Measurements from ENCODE around the gene ELL2. TPM values are rescaled to one million over a fixed set of nuclear protein-coding genes. Genes with fewer than 3 reads are reported as not detected.

ELL2 gene
- total and polyA plus RNA-seq, 2 of the 13 experiments (the other 11 are each of a cell fraction or from before 2014, with no cell fraction given), result 78.9 to 97.1 TPM

- TF ChIP-seq LBX2 (CRISPR knock-in tag; IDR thresholded peaks at IDR 0.05; ENCODE audit: borderline replicate concordance) (no peak), ZNF672 (CRISPR knock-in tag; IDR thresholded peaks at IDR 0.05) (no peak), MAFK (conservative IDR thresholded peaks at IDR 0.05 in 1 of 2, IDR thresholded peaks at IDR 0.05 in 1 of 2; ENCODE audit: low read length in 2 of 2) (no peak), ATF5 (CRISPR knock-in tag; IDR thresholded peaks at IDR 0.05; ENCODE audit: low read depth) (no peak), SNRNP70 (IDR thresholded peaks at IDR 0.05; ENCODE audit: low read depth, low read length) (no peak), RARG (CRISPR knock-in tag; IDR thresholded peaks at IDR 0.05; ENCODE audit: low read depth) (no peak), ZNF10 (CRISPR knock-in tag; IDR thresholded peaks at IDR 0.05; ENCODE audit: borderline replicate concordance, low read depth) (no peak), THAP8 (CRISPR knock-in tag; IDR thresholded peaks at IDR 0.05; ENCODE audit: borderline replicate concordance) (no peak), ZNF224 (CRISPR knock-in tag; IDR thresholded peaks at IDR 0.05) (peak; percentile 72; the same call in 1 of the 2 replicates), GTF3A (CRISPR knock-in tag; conservative IDR thresholded peaks at IDR 0.05) (no peak), ZSCAN5A (CRISPR knock-in tag; IDR thresholded peaks at IDR 0.05; ENCODE audit: borderline replicate concordance) (no peak), NR0B2 (CRISPR knock-in tag; IDR thresholded peaks at IDR 0.05) (no peak), HNF1A (IDR thresholded peaks at IDR 0.05; ENCODE audit: low read depth) (0 out of 2 replicates have a peak, but pooled peaks have one; percentile 48), HNF1A (CRISPR knock-in tag; IDR thresholded peaks at IDR 0.05; ENCODE audit: borderline replicate concordance) (no peak; the same call in 1 of the 2 replicates), ZKSCAN8 (CRISPR knock-in tag; IDR thresholded peaks at IDR 0.05; ENCODE audit: borderline replicate concordance) (peak; percentile 32; the same call in 1 of the 2 replicates), KLF9 (CRISPR knock-in tag; IDR thresholded peaks at IDR 0.05; ENCODE audit: low read depth) (no peak), ETV5 (CRISPR knock-in tag; IDR thresholded peaks at IDR 0.05; ENCODE audit: borderline replicate concordance) (peak; percentile 79; the same call in 1 of the 2 replicates), ZBTB46 (CRISPR knock-in tag; IDR thresholded peaks at IDR 0.05; ENCODE audit: borderline replicate concordance) (no peak), ZNF44 (CRISPR knock-in tag; IDR thresholded peaks at IDR 0.05) (no peak)
Observed at GRCh38 chr5:95861221-95861863, 100.3 kb downstream of the ELL2 start (continued).

Data from HepG2 (cell line).